Cardiac fibroblast (primary cell): Measurements from ENCODE around the gene LYVE1.

Experiments used
- DNase-seq, 2 donors: peaks; one replicate each; pipeline versions ENCODE4 v3.0.0 to v3.0.0-alpha.2; 2010; ENCODE audit warnings: low read depth in 2 of 2
- H3K4me3 ChIP-seq, 2 donors: replicated peaks in 1 of 2; 1 replicate in 1 of 2; 2 replicates in 1 of 2; pipeline ENCODE4 v1.5.1; 2011; ENCODE audit warnings: low read depth in 2 of 2, low read length in 2 of 2, mild to moderate bottlenecking in 2 of 2, moderate library complexity in 1 of 2
- TF ChIP-seq, protein P1 (sequence below): IDR thresholded peaks from one replicate; pipeline ENCODE4 v1.5.1; 2011; ENCODE audit warnings: low read depth, mild to moderate bottlenecking, low read length, inconsistent platforms

LYVE1 gene

GRCh38 chr11:10514709-10515108 is 53.8 kb downstream of the LYVE1 start:
- TF ChIP-seq, protein P1, sequence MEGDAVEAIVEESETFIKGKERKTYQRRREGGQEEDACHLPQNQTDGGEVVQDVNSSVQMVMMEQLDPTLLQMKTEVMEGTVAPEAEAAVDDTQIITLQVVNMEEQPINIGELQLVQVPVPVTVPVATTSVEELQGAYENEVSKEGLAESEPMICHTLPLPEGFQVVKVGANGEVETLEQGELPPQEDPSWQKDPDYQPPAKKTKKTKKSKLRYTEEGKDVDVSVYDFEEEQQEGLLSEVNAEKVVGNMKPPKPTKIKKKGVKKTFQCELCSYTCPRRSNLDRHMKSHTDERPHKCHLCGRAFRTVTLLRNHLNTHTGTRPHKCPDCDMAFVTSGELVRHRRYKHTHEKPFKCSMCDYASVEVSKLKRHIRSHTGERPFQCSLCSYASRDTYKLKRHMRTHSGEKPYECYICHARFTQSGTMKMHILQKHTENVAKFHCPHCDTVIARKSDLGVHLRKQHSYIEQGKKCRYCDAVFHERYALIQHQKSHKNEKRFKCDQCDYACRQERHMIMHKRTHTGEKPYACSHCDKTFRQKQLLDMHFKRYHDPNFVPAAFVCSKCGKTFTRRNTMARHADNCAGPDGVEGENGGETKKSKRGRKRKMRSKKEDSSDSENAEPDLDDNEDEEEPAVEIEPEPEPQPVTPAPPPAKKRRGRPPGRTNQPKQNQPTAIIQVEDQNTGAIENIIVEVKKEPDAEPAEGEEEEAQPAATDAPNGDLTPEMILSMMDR = no peak
- H3K4me3 ChIP-seq = no peak overlapping the region
- peak; percentile 13 to 43 for DNase-seq

DNA sequence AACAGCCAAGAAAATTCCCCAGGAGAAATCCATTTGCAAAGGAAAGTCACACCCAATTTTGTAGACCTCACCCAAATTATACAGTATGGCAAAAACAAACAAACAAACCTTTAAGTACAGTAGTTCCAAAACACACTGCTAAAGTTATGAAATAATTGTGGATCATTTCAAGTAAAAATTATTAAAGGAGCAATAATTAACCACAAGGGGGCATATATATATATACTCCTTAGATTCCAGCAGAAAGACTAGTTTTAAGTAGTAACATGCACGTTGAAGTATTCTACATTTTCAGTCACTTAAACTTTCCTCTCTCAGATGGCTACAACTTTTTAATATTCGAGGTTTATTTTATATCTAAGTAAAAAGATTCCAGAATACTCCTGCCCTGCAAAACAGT is 54.3 kb downstream of the LYVE1 start:
- H3K4me3 ChIP-seq = no peak overlapping the region
- TF ChIP-seq, protein P1 = peak; percentile 12
- DNase-seq = peak; percentile 54 to 59

GRCh38 chr11:10511181-10511621 is 57.3 kb downstream of the LYVE1 start:
- TF ChIP-seq, protein P1 = no peak
- H3K4me3 ChIP-seq = no peak overlapping the region
- DNase-seq = no peak
